HL-60 (cell line): ENCODE results near the gene TACC2.

Source experiments
- CTCF ChIP-seq: IDR thresholded peaks from one replicate; pipeline ENCODE4 v1.5.1; 2011; ENCODE audit warnings: low read length, control low read depth, inconsistent platforms; ENCODE audit not compliant: insufficient read depth
- GABPA ChIP-seq: IDR thresholded peaks from 2 replicates; pipeline ENCODE4 v1.6.1; 2012; ENCODE audit warnings: low read depth
- POLR2AphosphoS5 ChIP-seq: IDR thresholded peaks from 2 replicates; pipeline ENCODE4 v1.6.1; 2012; ENCODE audit warnings: low read depth
- REST ChIP-seq: IDR thresholded peaks from 2 replicates; pipeline ENCODE4 v1.6.1; 2012; ENCODE audit warnings: low read depth; ENCODE audit not compliant: insufficient replicate concordance
- SPI1 ChIP-seq: IDR thresholded peaks from 2 replicates; pipeline ENCODE4 v1.6.1; 2012; ENCODE audit warnings: low read depth, mild to moderate bottlenecking, borderline replicate concordance

GRCh38 chr10:122164815-122165483 lies 176.0 kb downstream of the TACC2 start:
- TF ChIP-seq CTCF = no peak
- no peak for TF ChIP-seq GABPA
- TF ChIP-seq REST = no peak
- TF ChIP-seq POLR2AphosphoS5 = no peak
- TF ChIP-seq SPI1 = no peak
